Upper lobe of left lung (tissue), 6 donors: Measurements from ENCODE around the gene PARD3B. TPM values are rescaled to one million over a fixed set of nuclear protein-coding genes. Genes with fewer than 3 reads are reported as not detected.

Source experiments
- ATAC-seq, 2 donors: fragments of 200-7000 bp; cut with Tn5 transposase; one replicate each; pipeline ENCODE4 v1.9.1; 2022; ENCODE audit warnings: mild to moderate bottlenecking in 2 of 2, moderate library complexity in 2 of 2; ENCODE audit not compliant: low FRiP score in 2 of 2
- DNase-seq, 2 donors: peaks; one replicate each; pipeline ENCODE4 v3.0.0-alpha.2; 2019 to 2020
- H3K27ac ChIP-seq, 4 donors: fragments of 200-600 bp; sonication (generic); one replicate each; pipeline ENCODE4 v1.5.1; 2016 to 2019
- H3K27me3 ChIP-seq, 4 donors: fragments of 200-600 bp; sonication (generic); one replicate each; pipeline ENCODE4 v1.5.1; 2017 to 2019
- H3K36me3 ChIP-seq, 4 donors: fragments of 200-600 bp; sonication (generic); one replicate each; pipeline ENCODE4 v1.5.1; 2016 to 2019
- H3K4me1 ChIP-seq, 4 donors: fragments of 200-600 bp; sonication (generic); one replicate each; pipeline ENCODE4 v1.5.1; 2018 to 2019
- H3K4me3 ChIP-seq, 4 donors: fragments of 200-600 bp; sonication (generic); one replicate each; pipeline ENCODE4 v1.5.1; 2017 to 2019; ENCODE audit warnings: mild to moderate bottlenecking in 2 of 4, moderate library complexity in 1 of 4
- H3K9me3 ChIP-seq, 4 donors: fragments of 200-600 bp; sonication (generic); one replicate each; pipeline ENCODE4 v1.5.1; 2018 to 2019
- CTCF ChIP-seq, 6 experiments: fragments of 450-650 bp in 4 of 6; fragments of 200-600 bp in 2 of 6; sonication (generic) in 2 of 6; IDR thresholded peaks; one replicate each; pipeline ENCODE4 v1.5.1; 2016 to 2019; ENCODE audit warnings: antibody characterized with exemption in 6 of 6
- EP300 ChIP-seq, 4 donors: sonication (generic); formaldehyde crosslinking; IDR thresholded peaks; one replicate each; pipeline ENCODE4 v1.5.1; 2017; ENCODE audit warnings: antibody characterized with exemption in 4 of 4, control low read depth in 2 of 4
- POLR2A ChIP-seq, 4 donors: fragments of 450-650 bp; IDR thresholded peaks; one replicate each; pipeline ENCODE4 v1.5.1; 2016 to 2017; ENCODE audit warnings: antibody characterized with exemption in 4 of 4, mild to moderate bottlenecking in 2 of 4
- POLR2AphosphoS5 ChIP-seq, 2 donors: sonication (generic); formaldehyde crosslinking; IDR thresholded peaks; one replicate each; pipeline ENCODE4 v1.5.1; 2017; ENCODE audit warnings: antibody characterized with exemption in 2 of 2
- WGBS, 2 donors: methylation state at CpG; one replicate each; pipeline ENCODE4 v1.1.5; 2017 to 2018; 5-methylcytosine and 5-hydroxymethylcytosine counted together
- total RNA-seq, 6 donors: library from RNA; depleted of rRNA in 4 of 6; stranded (reverse); fragments of >200 nt in 4 of 6; gene quantifications; one replicate each; pipeline versions ENCODE4 v1.1.0 to v1.2.1, GENCODE V29; 2016 to 2021
- donor health status: DM: no; HTN: no; CAD: no; lungs with moderate emphysema.
- donor health status: DM: no; HTN: yes; CAD: no; lungs with severe emphysema.

Gene PARD3B
- total RNA-seq, 6 donors from 2014 or later, result 17.8 to 44.9 (median 24.2) TPM

- H3K36me3 ChIP-seq, result no peaks in the 10 kb centered on the region
- ATAC-seq (no peak), DNase-seq (no peak)
- H3K9me3 ChIP-seq, result no peaks in the 10 kb centered on the region
- TF ChIP-seq POLR2AphosphoS5 (IDR thresholded peaks at IDR 0.05), result no peak
- no peak for TF ChIP-seq POLR2A (IDR thresholded peaks at IDR 0.05)
- TF ChIP-seq CTCF (IDR thresholded peaks at IDR 0.05), result no peak
- no peak for TF ChIP-seq EP300 (IDR thresholded peaks at IDR 0.05)
- H3K27ac ChIP-seq, result no peak overlapping the region
- no peaks in the 10 kb centered on the region for H3K27me3 ChIP-seq
- H3K4me3 ChIP-seq, result no peak overlapping the region
- H3K4me1 ChIP-seq, result peaks cover 0 to 5% (median 0%) of the 10 kb centered on the region in 4 donors
Measured at GRCh38 chr2:204775766-204776165, 230.5 kb downstream of the PARD3B start.

GRCh38 chr2:204776781-204777559, 231.7 kb downstream of the PARD3B start:
- no peak for TF ChIP-seq POLR2AphosphoS5 (IDR thresholded peaks at IDR 0.05)
- TF ChIP-seq EP300 (IDR thresholded peaks at IDR 0.05), result no peak
- no peak for TF ChIP-seq POLR2A (IDR thresholded peaks at IDR 0.05)
- no peak for TF ChIP-seq CTCF (IDR thresholded peaks at IDR 0.05)
- ATAC-seq (peak in 1 of 2 donors; percentile 31), DNase-seq (no peak)
- no peak overlapping the region for H3K4me3 ChIP-seq
- no peaks in the 10 kb centered on the region for H3K36me3 ChIP-seq
- no peak overlapping the region for H3K27ac ChIP-seq
- H3K4me1 ChIP-seq, result no peaks in the 10 kb centered on the region
- no peaks in the 10 kb centered on the region for H3K27me3 ChIP-seq
- WGBS, 2 donors, result 75 to 83% methylated on average over 1 of the region's 1 CpG
- no peaks in the 10 kb centered on the region for H3K9me3 ChIP-seq

GRCh38 chr2:204779771-204780170, 234.5 kb downstream of the PARD3B start:
- Histone ChIP-seq H3K27ac (no peak overlapping the region), H3K9me3 (no peaks in the 10 kb centered on the region), H3K36me3 (no peaks in the 10 kb centered on the region), H3K4me3 (no peak overlapping the region), H3K27me3 (no peaks in the 10 kb centered on the region), H3K4me1 (no peaks in the 10 kb centered on the region)
- TF ChIP-seq POLR2AphosphoS5 (IDR thresholded peaks at IDR 0.05), result no peak
- TF ChIP-seq EP300 (IDR thresholded peaks at IDR 0.05), result no peak
- TF ChIP-seq POLR2A (IDR thresholded peaks at IDR 0.05), result no peak
- no peak for TF ChIP-seq CTCF (IDR thresholded peaks at IDR 0.05)
- ATAC-seq, result no peak
- no peak for DNase-seq

GRCh38 chr2:204781941-204782340, 236.7 kb downstream of the PARD3B start:
- Histone ChIP-seq H3K4me1 (no peaks in the 10 kb centered on the region), H3K4me3 (no peak overlapping the region), H3K27ac (no peak overlapping the region), H3K36me3 (no peaks in the 10 kb centered on the region), H3K9me3 (no peaks in the 10 kb centered on the region), H3K27me3 (no peaks in the 10 kb centered on the region)
- TF ChIP-seq EP300 (IDR thresholded peaks at IDR 0.05) (no peak), POLR2AphosphoS5 (IDR thresholded peaks at IDR 0.05) (no peak), CTCF (IDR thresholded peaks at IDR 0.05) (no peak), POLR2A (IDR thresholded peaks at IDR 0.05) (no peak)
- no peak for ATAC-seq
- no peak for DNase-seq
- WGBS, 2 donors, result 85 to 92% methylated on average over 1 of the region's 1 CpG

- ATAC-seq (no peak), DNase-seq (no peak)
- TF ChIP-seq CTCF (IDR thresholded peaks at IDR 0.05) (no peak), EP300 (IDR thresholded peaks at IDR 0.05) (no peak), POLR2AphosphoS5 (IDR thresholded peaks at IDR 0.05) (no peak), POLR2A (IDR thresholded peaks at IDR 0.05) (no peak)
- Histone ChIP-seq H3K9me3 (no peaks in the 10 kb centered on the region), H3K27me3 (no peaks in the 10 kb centered on the region), H3K36me3 (no peaks in the 10 kb centered on the region), H3K4me3 (no peak overlapping the region), H3K27ac (no peak overlapping the region), H3K4me1 (no peaks in the 10 kb centered on the region)
- WGBS, 2 donors, result 60 to 74% methylated on average over 3 of the region's 3 CpGs
Measured at GRCh38 chr2:204790076-204790475, 244.8 kb downstream of the PARD3B start.
